Articular chondrocyte of knee joint (primary cell): Measurements from ENCODE around the gene BMP7. TPM values are rescaled to one million over a fixed set of nuclear protein-coding genes. Genes with fewer than 3 reads are reported as not detected.

ENCODE experiments used
- small RNA-seq: library from RNA; depleted of rRNA; stranded (forward); fragments of <200 nt; gene quantifications from one replicate; pipeline ENCODE3, GENCODE V24; 2012
- total RNA-seq: library from RNA; depleted of rRNA; stranded (reverse); fragments of >200 nt; gene quantifications from 2 replicates; pipeline ENCODE4 v1.2.3, GENCODE V29; 2012

The BMP7 gene
- total RNA-seq: not detected in 2 replicates

DNA sequence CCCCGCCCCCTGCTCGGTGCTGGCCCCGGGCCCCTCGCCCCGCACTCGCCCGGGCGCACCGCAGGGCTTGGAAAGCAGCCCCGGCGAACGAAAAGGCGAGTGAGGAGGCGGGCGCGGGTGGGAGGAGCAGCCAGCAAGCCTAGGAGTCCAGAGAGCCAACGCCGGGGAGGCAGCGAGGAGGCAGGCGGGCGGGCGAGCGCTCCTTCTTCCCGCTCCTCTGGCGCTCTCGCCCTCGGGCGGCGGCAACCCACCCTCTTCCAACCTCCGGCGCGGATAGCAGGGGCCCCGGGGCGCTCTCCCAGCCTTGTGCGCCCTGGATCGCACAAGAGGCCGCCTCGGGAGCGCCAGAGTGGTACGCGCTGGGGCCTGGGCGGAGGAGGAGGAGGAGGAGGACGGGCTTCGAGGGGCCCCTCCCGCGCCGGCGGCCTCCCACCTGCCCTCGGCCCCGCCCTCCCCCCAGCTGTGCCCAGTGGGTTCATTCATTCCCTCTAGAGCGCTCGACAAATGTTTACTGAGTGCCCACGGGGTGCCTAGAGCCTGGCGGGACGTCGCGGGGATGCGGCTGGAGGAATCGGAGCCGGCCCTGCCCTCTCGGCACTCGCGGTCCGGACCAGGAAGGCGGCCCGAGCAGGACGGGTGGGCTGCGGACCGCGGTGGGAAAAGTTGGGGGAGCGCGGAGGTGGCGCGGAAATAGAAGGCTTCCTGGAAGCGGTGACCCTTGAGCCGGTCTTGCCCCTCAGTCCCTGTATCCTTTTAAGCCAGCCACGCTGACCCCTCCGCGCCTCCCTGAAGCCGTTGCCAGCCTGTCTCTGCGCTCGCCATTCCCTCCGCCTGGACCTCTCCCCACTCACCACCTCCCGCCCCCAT, at the start of gene BMP7:
Gene BMP7, minus strand, starts transcription at position 351 of the 867 bp plus-strand sequence. CDS start 519 bp downstream, outside the sequence.

Small RNA genes lying within 50 kb of the gene (small RNA-seq; reads per million reads assigned to genes)
- gene RF00019: not detected

Other genes starting within 250 kb of the BMP7 start
- gene SPO11, start 63.2 kb upstream of the BMP7 start, total RNA-seq: not detected in 2 replicates
- 23.4 and 32.1 TPM in 2 replicates for gene RAE1, start 84.6 kb upstream of the BMP7 start, total RNA-seq
- gene RBM38, start 124.8 kb upstream of the BMP7 start, total RNA-seq: 3.8 and 4.1 TPM in 2 replicates